Measurements from ENCODE around the gene TNNI3K. TPM values are rescaled to one million over a fixed set of nuclear protein-coding genes. Genes with fewer than 3 reads are reported as not detected.

Gene TNNI3K
- total and polyA plus RNA-seq, 9 donors: 0.73 to 2.6 (median 1.5) TPM; not detected in 1

DNA sequence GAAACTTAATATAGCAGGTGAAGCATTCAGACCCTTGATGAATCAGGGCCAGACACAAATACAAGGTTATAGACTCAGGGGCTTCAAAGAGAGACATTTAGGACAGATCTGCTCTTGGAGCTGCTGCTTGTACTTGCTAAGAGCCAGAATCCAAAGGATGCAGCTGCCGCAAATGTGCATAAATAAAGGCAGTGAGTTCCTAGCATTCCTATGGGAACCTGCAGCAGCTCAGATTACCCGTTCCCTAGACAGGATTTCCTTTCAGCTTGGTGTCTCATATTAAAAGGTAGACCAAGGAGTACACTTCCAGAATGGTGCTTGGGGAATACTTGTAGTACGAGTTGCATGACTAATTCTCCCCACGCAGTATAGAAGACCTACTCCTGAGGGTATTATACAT is 287.0 kb downstream of the TNNI3K start:
- 53 to 58% (median 56%) methylated on average over 4 of the region's 4 CpGs for WGBS, 3 donors
- Histone ChIP-seq H3K36me3 (no peaks in the 10 kb centered on the region), H3K4me3 (no peak overlapping the region), H3K4me1 (ENCODE audit: insufficient read depth) (no peaks in the 10 kb centered on the region), H3K27ac (no peak overlapping the region), H3K27me3 (no peaks in the 10 kb centered on the region), H3K9me3 (no peaks in the 10 kb centered on the region)
- DNase-seq: no peak
- TF ChIP-seq, protein P1, sequence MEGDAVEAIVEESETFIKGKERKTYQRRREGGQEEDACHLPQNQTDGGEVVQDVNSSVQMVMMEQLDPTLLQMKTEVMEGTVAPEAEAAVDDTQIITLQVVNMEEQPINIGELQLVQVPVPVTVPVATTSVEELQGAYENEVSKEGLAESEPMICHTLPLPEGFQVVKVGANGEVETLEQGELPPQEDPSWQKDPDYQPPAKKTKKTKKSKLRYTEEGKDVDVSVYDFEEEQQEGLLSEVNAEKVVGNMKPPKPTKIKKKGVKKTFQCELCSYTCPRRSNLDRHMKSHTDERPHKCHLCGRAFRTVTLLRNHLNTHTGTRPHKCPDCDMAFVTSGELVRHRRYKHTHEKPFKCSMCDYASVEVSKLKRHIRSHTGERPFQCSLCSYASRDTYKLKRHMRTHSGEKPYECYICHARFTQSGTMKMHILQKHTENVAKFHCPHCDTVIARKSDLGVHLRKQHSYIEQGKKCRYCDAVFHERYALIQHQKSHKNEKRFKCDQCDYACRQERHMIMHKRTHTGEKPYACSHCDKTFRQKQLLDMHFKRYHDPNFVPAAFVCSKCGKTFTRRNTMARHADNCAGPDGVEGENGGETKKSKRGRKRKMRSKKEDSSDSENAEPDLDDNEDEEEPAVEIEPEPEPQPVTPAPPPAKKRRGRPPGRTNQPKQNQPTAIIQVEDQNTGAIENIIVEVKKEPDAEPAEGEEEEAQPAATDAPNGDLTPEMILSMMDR (IDR thresholded peaks at IDR 0.05): no peak
- TF ChIP-seq POLR2A (IDR thresholded peaks at IDR 0.05) (no peak), EP300 (IDR thresholded peaks at IDR 0.05) (no peak)
- intact Hi-C loops (cut with DNase I): no loop called here

GRCh38 chr1:74523873-74524480 is 288.8 kb downstream of the TNNI3K start:
- Histone ChIP-seq H3K36me3 (no peaks in the 10 kb centered on the region), H3K9me3 (no peaks in the 10 kb centered on the region), H3K4me3 (no peak overlapping the region), H3K27ac (no peak overlapping the region), H3K27me3 (no peaks in the 10 kb centered on the region), H3K4me1 (ENCODE audit: insufficient read depth) (no peaks in the 10 kb centered on the region)
- DNase-seq: no peak
- TF ChIP-seq EP300 (IDR thresholded peaks at IDR 0.05) (no peak), POLR2A (IDR thresholded peaks at IDR 0.05) (no peak)
- TF ChIP-seq, protein P1 (IDR thresholded peaks at IDR 0.05): no peak
- WGBS, 3 donors: 82 to 86% (median 86%) methylated on average over 2 of the region's 2 CpGs
- intact Hi-C loops (cut with DNase I): no loop called here

DNA sequence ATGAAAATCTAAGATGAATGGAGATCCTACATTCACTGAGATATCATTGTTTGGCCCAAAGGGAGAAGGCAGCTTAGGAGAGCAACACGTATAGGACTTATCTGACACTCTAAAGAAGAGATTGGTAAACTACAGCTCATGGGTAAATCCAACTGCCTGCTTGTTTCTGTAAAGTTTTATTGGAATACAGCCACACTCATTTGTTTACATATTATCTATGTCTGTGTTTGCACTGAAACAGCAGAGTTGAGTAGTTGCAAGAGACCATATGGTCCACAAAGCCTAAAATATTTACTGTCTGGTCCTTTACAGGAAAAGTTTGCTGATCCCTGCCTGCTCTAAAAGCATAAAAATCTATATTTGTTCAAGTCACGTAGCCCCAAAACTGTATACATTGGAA is 291.5 kb downstream of the TNNI3K start:
- Histone ChIP-seq H3K4me1 (ENCODE audit: insufficient read depth) (no peaks in the 10 kb centered on the region), H3K27ac (no peak overlapping the region), H3K4me3 (no peak overlapping the region), H3K9me3 (no peaks in the 10 kb centered on the region), H3K36me3 (no peaks in the 10 kb centered on the region), H3K27me3 (no peaks in the 10 kb centered on the region)
- 9 to 39% (median 10%) methylated on average over 2 of the region's 2 CpGs for WGBS, 3 donors
- intact Hi-C loops (cut with DNase I): no loop called here
- TF ChIP-seq, protein P1 (IDR thresholded peaks at IDR 0.05): no peak
- TF ChIP-seq POLR2A (IDR thresholded peaks at IDR 0.05): no peak
- TF ChIP-seq EP300 (IDR thresholded peaks at IDR 0.05): no peak
- no peak for DNase-seq

DNA sequence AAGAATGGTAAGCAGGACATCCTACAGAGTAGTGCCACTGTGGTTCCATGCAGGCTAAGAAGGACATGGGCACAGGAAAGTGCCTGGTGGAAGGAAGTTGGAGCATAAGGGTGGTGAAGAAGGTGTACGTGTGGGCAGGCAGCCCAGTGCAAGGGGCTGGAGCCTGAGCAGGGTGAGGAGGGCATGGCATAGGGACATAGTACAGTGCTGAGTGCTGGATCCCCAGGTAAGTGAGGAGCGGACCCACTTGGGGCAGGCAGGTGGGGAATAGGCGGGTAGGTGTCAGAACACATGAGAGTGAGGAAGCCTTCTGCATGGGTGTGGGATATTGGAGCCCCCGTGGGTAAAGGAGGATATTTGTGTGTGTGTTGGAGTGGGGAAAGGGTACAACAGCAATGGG is 292.9 kb downstream of the TNNI3K start:
- TF ChIP-seq, protein P1 (IDR thresholded peaks at IDR 0.05): no peak
- TF ChIP-seq EP300 (IDR thresholded peaks at IDR 0.05) (no peak), POLR2A (IDR thresholded peaks at IDR 0.05) (no peak)
- no peak for DNase-seq
- H3K9me3 ChIP-seq: no peaks in the 10 kb centered on the region
- H3K27me3 ChIP-seq: no peaks in the 10 kb centered on the region
- intact Hi-C loops (cut with DNase I): no loop called here
- no peak overlapping the region for H3K27ac ChIP-seq
- no peaks in the 10 kb centered on the region for H3K36me3 ChIP-seq
- 93 to 95% (median 93%) methylated on average over 4 of the region's 4 CpGs for WGBS, 3 donors
- H3K4me3 ChIP-seq: no peak overlapping the region
- no peaks in the 10 kb centered on the region for H3K4me1 ChIP-seq (ENCODE audit: insufficient read depth)
